Brain microvascular endothelial cell (primary cell): ENCODE data around the gene IPPK.

ENCODE experiments used
- DNase-seq: peaks from one replicate; pipeline ENCODE4 v3.0.0-alpha.2; 2020
- H3K27ac ChIP-seq: fragments of 250-450 bp; sonication (Bioruptor Pico); 2 replicates; pipeline ENCODE4 v1.5.1; 2020; ENCODE audit warnings: mild to moderate bottlenecking, moderate library complexity
- H3K27me3 ChIP-seq: fragments of 250-450 bp; sonication (Bioruptor Pico); replicated peaks from 2 replicates; pipeline ENCODE4 v1.5.1; 2020; ENCODE audit warnings: mild to moderate bottlenecking
- H3K36me3 ChIP-seq: fragments of 250-450 bp; sonication (Bioruptor Pico); replicated peaks from 2 replicates; pipeline ENCODE4 v1.5.1; 2020; ENCODE audit warnings: mild to moderate bottlenecking
- H3K4me3 ChIP-seq: 2 replicates; pipeline ENCODE4 v1.5.1; 2011; ENCODE audit warnings: low read depth, mild to moderate bottlenecking, control low read depth, low read length, moderate library complexity
- in situ Hi-C: cut with HindIII; loops from 2 replicates; pipeline ENCODE4 v1.10.0; 2017; ENCODE audit warnings: low sequenced_read_pairs, low pct_ligation_motif_present
- TF ChIP-seq, protein P1 (sequence below): IDR thresholded peaks from 2 replicates; pipeline ENCODE4 v1.5.1; 2011; ENCODE audit warnings: low read depth, mild to moderate bottlenecking, moderate library complexity, low read length, control low read depth, inconsistent platforms; ENCODE audit errors: missing control alignments

Gene IPPK

DNA sequence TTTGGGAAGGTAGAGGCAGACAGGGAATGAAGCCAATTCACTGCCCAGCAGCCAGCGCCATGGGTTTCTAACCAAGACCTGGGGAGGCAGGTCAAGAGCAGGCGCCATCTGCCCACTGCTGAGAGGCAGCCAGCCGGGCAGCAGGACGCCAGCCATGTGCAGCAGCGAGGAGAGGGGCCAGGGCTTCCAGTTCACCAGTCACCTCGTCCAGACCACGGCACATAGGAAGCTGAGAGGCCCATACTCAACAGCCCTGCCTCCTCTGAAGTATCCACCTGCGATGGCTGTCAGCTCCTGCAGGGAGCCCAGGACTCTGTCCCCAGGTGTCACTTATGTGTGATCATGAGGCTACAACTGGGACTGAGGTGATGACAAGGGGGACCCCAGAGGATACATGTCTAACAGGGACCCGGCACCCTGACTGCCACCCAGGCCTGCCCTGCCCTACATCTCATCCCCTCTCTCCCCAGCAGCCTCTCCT is 30.1 kb downstream of the IPPK start:
- Histone ChIP-seq H3K27me3 (no peaks in the 10 kb centered on the region), H3K4me3 (no peak overlapping the region), H3K36me3 (peaks cover 60% of the 10 kb centered on the region), H3K27ac (no peak overlapping the region)
- in situ Hi-C loops, result no loop called here
- no peak for DNase-seq
- TF ChIP-seq, protein P1, sequence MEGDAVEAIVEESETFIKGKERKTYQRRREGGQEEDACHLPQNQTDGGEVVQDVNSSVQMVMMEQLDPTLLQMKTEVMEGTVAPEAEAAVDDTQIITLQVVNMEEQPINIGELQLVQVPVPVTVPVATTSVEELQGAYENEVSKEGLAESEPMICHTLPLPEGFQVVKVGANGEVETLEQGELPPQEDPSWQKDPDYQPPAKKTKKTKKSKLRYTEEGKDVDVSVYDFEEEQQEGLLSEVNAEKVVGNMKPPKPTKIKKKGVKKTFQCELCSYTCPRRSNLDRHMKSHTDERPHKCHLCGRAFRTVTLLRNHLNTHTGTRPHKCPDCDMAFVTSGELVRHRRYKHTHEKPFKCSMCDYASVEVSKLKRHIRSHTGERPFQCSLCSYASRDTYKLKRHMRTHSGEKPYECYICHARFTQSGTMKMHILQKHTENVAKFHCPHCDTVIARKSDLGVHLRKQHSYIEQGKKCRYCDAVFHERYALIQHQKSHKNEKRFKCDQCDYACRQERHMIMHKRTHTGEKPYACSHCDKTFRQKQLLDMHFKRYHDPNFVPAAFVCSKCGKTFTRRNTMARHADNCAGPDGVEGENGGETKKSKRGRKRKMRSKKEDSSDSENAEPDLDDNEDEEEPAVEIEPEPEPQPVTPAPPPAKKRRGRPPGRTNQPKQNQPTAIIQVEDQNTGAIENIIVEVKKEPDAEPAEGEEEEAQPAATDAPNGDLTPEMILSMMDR, result no peak

- Histone ChIP-seq H3K4me3 (no peak overlapping the region), H3K36me3 (peaks cover 61% of the 10 kb centered on the region), H3K27me3 (no peaks in the 10 kb centered on the region), H3K27ac (no peak overlapping the region)
- in situ Hi-C loops, result no loop called here
- TF ChIP-seq, protein P1, result no peak
- no peak for DNase-seq
Observed at GRCh38 chr9:92639124-92639523, 30.8 kb downstream of the IPPK start.

- DNase-seq, result no peak
- in situ Hi-C loops, result no loop called here
- TF ChIP-seq, protein P1, result no peak
- Histone ChIP-seq H3K4me3 (no peak overlapping the region), H3K27me3 (no peaks in the 10 kb centered on the region), H3K36me3 (peaks cover 61% of the 10 kb centered on the region), H3K27ac (no peak overlapping the region)
Observed at GRCh38 chr9:92638621-92639101, 31.3 kb downstream of the IPPK start.

- DNase-seq, result no peak
- TF ChIP-seq, protein P1, result no peak
- Histone ChIP-seq H3K4me3 (no peak overlapping the region), H3K36me3 (peaks cover 63% of the 10 kb centered on the region), H3K27me3 (no peaks in the 10 kb centered on the region), H3K27ac (no peak overlapping the region)
- in situ Hi-C loops, result no loop called here
Observed at GRCh38 chr9:92637886-92638620, 31.9 kb downstream of the IPPK start.

GRCh38 chr9:92637326-92637725 is 32.6 kb downstream of the IPPK start:
- DNase-seq, result no peak
- Histone ChIP-seq H3K36me3 (peaks cover 68% of the 10 kb centered on the region), H3K4me3 (no peak overlapping the region), H3K27ac (no peak overlapping the region), H3K27me3 (no peaks in the 10 kb centered on the region)
- TF ChIP-seq, protein P1, result no peak
- in situ Hi-C loops, result no loop called here
